HG03095 (cell line): Measurements from ENCODE around the gene NKD1.

Experiments
- ATAC-seq: cut with Tn5 transposase; IDR thresholded peaks from one replicate; pipeline ENCODE4 v1.9.1; 2021; ENCODE audit warnings: moderate library complexity; ENCODE audit not compliant: unreplicated experiment

The NKD1 gene

GRCh38 chr16:50597563-50598255 lies 49.5 kb downstream of the NKD1 start:
- ATAC-seq: no peak

- ATAC-seq: no peak
These were observed 50.2 kb downstream of the NKD1 start for GRCh38 chr16:50598256-50598894.

GRCh38 chr16:50598936-50599361 lies 50.8 kb downstream of the NKD1 start:
- ATAC-seq: no peak

GRCh38 chr16:50599494-50599893 lies 51.3 kb downstream of the NKD1 start:
- no peak for ATAC-seq

GRCh38 chr16:50600582-50601283 lies 52.5 kb downstream of the NKD1 start:
- no peak for ATAC-seq

- ATAC-seq: no peak
These were observed 53.1 kb downstream of the NKD1 start for GRCh38 chr16:50601341-50601740.

GRCh38 chr16:50602126-50602525 lies 53.9 kb downstream of the NKD1 start:
- no peak for ATAC-seq

GRCh38 chr16:50602531-50603205 lies 54.5 kb downstream of the NKD1 start:
- no peak for ATAC-seq

- ATAC-seq: no peak
These were observed 55.2 kb downstream of the NKD1 start for GRCh38 chr16:50603206-50604064.

GRCh38 chr16:50604065-50604418 lies 55.8 kb downstream of the NKD1 start:
- no peak for ATAC-seq

GRCh38 chr16:50604610-50605009 lies 56.4 kb downstream of the NKD1 start:
- no peak for ATAC-seq

GRCh38 chr16:50605733-50606430 lies 57.7 kb downstream of the NKD1 start:
- no peak for ATAC-seq

GRCh38 chr16:50606431-50607050 lies 58.3 kb downstream of the NKD1 start:
- no peak for ATAC-seq

GRCh38 chr16:50607051-50607431 lies 58.8 kb downstream of the NKD1 start:
- no peak for ATAC-seq

- no peak for ATAC-seq
These were observed 59.3 kb downstream of the NKD1 start for GRCh38 chr16:50607447-50607846.

- no peak for ATAC-seq
These were observed 59.9 kb downstream of the NKD1 start for GRCh38 chr16:50607970-50608557.

- no peak for ATAC-seq
These were observed 60.9 kb downstream of the NKD1 start for GRCh38 chr16:50609049-50609448.

- no peak for ATAC-seq
These were observed 61.3 kb downstream of the NKD1 start for GRCh38 chr16:50609471-50609870.
